ENCODE data around the gene LRP1-AS.

Gene LRP1-AS

DNA sequence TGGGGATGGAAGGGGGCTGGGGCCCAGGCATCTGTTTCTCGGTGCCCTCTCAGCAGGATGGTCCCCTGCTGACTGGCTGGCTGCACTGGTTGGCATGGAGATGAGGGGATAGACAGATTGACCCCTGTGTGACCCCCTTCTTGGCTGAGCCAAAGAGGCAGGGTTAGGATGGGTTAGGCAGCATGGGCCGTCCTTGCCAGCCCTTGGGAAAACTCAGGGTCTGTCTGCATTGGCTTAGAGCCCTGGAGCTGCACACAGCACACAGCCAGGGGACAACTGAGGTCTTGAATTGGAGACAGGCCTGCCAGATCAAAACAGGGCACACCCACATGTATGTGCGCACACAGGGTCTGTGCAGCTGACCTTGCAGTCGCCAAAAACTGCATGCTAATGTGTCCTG, 11.2 kb upstream of the LRP1-AS start:
- no peak for DNase-seq

DNA sequence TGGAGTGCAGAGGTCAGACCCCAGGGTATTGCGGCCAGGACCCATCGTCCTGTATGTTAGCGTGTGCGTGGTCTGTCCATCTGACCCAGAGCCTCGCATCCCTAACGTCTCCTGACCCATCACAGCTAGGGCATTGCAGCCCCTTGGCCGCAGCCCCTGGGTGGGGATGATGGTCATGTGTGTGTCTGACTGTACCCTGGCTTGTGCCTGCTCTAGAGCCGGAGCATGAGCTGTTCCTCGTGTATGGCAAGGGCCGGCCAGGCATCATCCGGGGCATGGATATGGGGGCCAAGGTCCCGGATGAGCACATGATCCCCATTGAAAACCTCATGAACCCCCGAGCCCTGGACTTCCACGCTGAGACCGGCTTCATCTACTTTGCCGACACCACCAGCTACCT, 10.8 kb upstream of the LRP1-AS start:
- DNase-seq, result no peak

DNA sequence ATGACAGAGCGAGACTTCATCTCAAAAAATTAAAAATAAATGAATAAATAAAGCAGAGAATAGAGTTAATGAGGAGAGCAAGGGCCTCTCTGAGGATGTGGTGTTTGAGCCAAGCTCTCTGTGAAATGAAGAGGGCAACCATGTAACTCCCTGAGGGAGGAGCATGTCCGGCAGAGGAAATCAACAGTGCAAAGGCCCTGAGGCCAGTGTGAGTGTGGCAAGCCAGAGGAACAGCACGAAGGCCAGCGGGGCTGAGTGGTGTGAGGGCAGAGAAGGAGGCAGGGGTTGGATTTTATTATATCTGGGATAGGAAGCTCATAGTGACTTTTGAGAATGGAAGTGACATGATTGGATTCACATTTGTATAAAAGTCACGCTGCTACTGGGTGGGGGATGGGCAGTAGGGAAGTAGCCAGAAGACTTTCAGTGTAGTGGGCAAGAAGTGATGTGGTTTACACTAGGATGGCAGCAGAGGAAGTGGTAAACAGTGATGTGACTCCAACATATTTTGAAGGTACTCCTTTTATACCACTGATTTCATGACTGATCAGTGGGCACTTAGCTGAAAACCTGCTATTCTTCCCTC, 10.3 kb upstream of the LRP1-AS start:
- no peak for DNase-seq

DNA sequence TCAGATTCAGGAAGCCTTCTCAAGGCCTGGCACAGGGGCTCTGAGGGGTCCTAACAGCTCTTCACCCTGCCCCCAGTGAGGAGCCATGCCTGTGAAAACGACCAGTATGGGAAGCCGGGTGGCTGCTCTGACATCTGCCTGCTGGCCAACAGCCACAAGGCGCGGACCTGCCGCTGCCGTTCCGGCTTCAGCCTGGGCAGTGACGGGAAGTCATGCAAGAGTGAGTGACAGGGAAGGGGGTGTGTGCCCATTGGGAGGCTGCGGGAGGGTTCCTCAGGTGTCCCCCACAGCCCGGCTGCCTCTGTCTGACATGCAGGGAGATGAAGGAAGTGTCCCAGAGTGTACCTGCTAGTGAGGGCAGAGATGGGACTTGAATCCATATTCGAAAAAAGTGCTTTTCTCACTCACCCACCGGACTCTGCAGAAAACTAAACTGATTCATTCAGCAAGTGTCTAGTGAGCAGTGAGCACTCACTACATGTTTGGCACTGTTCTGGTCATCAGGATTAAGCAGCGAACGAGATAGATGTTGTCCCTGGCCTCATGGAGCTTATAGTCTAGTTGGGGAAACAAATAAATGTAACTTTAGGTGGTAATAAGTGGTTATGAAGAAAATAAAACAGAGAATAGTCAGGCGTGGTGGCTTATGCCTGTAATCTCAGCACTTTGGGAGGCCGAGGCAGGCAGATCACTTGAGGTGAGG, 9.4 kb upstream of the LRP1-AS start:
- DNase-seq, result no peak

DNA sequence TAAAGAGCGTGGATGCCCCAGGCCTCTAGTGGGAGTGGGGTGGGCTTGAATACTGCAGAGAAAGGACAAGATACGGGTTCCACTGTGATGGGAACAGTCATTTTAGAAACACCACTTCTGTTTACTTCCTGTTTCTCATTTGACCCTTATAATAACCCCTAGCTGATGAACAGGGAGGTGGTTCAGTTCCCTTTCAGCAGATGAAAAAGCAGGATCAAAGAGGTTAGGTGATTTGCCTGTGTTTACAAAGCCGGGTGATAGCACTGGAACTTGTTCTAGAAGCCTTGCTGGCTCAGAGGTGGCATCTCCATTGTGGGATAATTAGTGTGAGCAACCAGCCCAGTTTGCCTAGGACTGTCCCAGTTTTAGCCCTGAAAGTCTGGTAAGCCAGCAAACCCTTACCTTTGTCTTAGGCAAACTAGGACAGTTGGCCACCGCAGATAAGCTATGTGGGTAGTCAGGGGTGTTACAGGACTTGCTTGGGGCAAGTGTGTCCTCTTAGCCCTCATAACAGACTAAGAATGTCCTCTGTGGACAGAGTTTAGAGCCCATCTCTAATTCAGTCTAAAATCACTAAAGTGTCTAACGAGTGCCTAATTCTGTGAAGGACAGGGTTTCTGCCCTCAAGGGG, 7.5 kb upstream of the LRP1-AS start:
- no peak for DNase-seq

DNA sequence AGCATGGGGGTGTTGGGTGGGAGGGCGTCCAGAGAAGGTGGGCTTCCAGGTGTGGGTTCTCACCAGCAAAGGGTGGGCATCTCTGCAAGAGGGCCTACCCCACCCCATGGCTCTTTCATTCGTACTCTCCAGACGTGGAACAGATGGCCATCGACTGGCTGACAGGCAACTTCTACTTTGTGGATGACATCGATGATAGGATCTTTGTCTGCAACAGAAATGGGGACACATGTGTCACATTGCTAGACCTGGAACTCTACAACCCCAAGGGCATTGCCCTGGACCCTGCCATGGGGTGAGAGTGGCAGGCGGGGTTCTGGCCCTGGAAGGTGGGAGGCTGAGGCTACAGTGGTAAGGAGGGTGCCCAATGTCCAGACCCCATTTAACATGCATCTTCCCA, 6.7 kb upstream of the LRP1-AS start:
- no peak for DNase-seq

DNA sequence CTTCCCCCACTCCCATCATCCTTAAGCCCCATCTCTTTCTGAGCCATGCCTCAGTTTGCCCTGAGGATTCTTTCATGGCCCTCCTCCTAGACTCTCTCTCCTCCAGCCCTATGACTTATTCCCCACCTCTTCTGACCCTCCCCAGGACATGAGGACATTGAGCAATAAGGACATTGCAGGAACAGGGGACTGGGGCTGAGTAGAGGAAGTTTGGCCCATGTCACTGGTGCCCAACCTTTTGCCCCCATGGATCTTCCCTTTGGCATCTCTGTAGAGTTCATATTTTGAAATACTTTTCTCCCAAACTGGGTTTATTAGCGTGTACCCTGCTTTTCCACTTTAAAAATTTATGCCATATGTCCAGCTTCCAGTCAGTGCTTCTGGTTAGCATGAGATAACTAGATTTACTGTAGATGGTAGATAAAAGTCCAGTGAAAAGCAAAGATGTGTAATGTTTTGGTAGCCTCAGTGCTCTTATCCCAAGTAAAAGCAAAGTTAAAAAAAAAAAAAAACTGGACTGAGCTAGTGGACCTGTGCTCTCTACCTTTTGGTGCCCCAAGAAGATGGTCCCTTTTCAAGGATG, 6.1 kb upstream of the LRP1-AS start:
- DNase-seq, result no peak

DNA sequence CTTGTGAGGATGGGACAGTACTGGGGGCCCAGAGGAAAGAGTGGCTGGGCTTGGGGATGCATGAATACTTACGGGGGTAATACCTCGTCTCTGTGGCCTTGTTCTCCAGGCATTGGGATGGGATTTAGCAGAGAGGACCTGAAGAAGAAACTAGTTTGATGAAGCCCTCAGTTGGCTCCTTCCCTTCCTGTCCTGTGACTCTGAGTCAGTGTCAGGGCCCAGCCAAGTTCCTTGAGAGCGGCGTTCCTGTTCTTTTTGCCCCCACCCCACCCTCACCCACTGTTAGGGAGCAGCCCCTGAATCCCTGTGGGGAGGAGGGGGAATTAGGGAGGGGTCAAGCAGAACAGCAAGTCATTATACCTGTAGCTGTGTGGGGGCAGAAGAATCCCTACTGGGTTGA, 5.2 kb upstream of the LRP1-AS start:
- DNase-seq, result no peak

DNA sequence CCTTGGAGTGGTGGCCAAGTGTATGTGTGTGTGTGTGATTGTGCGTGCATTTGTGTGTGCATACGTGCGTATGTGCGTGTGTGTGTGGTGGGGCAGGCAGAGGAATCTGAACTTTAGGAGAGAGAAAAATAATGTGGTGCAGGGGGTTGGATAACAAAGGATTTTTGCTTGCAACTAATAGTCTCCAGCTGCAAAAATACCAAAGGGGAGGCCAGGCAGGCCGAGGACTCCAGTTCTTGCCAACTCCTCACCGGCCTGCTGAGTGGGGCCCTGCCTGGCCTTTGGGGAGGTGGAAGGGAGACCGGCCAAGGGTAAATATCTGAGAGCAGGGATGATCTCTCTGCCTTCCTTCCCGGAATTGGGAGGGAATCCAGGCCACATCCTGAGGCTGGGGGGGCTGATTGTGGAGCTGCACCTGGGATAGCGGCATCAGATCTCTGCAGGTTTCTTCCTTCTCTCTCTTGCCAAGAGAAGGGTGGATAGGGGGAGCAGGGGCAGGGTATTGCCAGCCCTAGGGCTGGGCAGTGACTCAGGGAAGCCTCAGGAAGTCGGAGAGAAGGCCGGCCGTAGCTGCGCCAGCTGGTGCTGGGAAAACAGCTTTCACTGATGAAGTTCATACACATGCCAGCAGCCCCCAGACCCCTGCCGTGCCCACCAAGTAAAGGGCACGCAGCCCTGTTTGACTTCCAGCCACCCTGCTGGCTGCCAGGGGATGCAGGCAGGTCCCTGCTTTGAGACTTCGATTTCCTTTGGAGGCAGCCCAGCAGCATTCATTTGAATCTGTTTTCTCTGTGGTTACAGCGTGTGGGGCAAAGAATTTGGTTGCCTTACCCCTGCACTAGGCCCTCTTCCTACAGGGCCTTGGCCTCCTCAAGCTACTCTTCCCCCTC, 4.6 kb upstream of the LRP1-AS start:
- DNase-seq, result no peak

DNA sequence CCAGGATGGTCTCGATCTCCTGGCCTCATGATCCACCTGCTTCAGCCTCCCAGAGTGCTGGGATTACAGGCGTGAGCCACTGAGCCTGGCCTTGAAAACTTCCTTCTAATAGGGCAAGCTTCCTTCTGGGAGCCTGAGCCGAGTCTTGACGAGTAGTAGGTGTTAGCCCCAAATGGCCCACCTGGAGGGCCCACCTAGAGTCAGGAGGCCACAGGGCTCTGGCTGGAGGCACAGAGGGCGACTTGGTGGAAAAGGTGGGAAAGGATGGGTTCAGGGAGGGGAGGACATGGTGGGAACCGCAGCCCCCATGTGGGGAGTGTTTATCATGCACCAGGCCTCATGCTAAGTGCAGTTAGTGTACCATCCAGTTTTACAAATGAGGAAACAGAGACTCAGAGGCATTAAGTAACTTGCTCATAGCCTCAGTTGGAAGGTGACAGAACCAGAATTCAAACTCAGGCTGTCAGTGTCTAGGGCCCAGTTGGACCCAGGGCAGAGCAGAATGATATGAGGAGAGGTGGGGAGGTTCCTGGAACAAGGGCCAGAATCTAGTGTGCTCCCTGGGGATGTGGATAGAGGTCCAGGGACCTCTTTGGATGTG, 3.1 kb upstream of the LRP1-AS start:
- DNase-seq, result no peak

DNA sequence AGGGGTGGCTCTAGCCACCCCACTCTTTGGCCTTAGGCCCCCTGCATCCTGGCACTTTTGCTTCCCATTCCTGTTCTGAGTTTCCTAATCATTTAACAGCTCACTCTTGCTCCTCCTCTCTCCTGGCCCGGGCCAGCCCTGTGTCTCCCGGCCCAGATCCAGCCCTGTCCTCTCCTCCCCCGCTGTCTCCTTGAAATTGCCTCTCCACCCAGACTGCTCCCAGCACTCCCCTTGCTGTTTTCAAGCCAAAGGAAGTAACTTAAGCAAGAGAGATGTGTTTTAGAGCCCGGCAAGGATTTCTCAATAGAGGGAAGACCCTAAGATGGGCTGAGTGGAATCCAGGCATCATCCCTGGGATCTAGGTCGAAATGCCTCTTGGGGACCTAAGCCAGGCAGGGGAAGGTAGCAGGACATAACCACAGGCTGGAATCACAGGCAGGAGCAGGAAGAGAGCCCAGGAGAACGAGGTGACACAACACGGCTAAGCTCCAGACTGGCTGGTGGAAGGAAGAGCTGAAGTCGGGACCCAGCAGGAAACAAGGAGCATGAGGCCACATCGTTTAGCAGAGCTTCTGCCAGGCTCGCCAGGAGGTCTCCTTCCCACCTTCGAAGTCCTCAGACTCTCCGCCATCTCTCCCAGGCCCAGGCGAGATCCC, 2.0 kb upstream of the LRP1-AS start:
- DNase-seq, result no peak

DNA sequence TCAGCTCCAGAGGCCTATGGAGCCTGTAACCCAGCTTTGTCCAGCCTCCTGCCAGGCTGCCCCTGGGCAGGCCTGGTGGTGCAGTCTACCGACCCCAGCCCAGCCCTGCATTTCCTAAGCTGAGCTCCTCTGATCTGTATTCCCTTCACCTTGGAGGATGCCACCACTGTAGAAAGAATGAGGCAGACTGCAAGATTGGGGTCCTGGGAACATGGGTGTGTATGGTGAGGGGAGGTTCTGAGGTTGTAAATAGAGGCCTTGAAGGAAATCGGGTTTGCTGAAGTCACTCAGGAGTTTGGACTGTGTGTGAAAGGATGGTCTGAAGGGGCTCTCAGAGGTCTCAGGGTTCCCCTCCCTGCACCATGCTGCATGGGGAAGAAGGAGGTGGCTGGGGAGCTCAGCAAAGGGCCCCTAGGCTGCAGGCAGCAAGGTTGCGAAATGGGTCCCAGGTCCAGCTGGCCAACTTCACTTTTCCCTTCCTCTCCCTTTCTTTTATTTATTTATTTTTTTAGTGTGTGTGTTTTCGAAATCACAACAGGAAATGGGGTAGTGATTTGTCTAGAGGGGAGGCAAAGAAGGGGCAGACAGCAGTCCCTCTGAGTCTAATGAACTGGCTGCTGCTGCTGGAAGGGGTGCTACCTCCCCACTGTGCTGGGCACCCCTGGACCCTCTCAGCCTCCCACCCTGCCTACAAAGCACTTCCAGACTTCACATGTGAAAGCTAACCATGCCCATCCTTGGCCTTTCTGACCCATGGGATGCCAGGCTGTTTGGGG, 1.2 kb upstream of the LRP1-AS start:
- no peak for DNase-seq

DNA sequence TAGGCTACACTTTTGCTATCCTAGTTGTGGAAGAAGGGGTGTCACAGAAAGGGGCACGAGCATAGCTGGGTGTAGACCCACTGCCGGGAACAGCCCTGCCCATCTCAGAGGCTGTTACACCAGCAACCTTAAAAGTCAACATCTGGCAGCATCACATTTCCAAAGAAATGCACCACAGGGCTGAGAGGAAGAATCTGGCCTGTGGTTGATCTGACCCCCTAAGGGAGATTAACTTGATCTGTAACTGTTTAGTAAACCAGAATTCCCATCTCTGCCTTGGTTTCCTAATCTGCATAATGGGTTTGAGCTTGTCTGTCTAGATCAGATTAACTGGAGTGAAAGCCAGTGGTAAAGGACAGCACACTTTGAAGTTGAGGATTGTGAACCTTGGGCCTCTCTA, 1.3 kb downstream of the LRP1-AS start:
- DNase-seq, result no peak

DNA sequence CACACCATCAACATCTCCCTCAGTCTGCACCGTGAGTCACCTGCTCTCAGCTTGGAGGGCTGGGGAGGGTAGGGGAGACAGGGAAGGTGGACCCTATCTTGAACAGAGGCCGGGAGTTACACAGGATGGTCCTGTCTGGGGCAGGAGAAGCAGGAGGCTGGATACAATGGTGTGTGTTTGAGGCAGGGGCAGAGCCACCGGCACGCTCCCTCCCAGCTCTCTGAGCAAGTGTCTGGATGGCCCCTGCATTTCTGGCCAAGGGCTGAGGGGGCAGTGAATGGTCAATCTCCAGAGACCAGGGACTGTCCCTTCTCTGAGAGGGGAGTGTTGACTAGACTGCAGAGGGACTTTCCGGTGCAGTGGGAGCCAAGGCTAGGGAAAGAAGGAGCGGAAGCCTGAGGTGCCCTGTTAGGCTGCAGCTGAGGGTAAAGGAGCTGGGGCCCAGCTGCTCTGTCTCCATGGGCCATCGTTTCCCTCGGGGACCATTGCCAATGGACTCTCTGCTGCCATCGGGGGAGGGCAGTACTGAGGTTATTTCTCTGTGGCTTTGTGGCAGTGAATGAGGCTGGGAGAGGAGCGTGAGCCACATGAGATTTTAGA, 1.9 kb downstream of the LRP1-AS start:
- DNase-seq, result no peak

DNA sequence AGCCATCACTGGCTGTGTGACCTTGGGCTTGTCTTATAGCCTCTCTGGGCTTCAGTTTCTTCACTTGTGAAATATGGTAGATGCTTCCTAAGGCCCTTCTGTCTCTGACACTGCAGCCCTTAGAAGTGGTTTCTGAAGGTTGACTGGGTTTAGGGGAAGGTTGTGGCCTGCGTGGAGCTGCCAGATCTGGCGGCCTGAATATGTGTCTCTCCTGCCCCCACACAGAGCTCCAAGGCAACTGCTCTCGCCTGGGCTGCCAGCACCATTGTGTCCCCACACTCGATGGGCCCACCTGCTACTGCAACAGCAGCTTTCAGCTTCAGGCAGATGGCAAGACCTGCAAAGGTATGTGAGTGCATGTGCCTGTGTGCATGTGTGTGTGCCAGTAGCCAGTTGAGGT, 4.0 kb downstream of the LRP1-AS start:
- DNase-seq, result no peak

DNA sequence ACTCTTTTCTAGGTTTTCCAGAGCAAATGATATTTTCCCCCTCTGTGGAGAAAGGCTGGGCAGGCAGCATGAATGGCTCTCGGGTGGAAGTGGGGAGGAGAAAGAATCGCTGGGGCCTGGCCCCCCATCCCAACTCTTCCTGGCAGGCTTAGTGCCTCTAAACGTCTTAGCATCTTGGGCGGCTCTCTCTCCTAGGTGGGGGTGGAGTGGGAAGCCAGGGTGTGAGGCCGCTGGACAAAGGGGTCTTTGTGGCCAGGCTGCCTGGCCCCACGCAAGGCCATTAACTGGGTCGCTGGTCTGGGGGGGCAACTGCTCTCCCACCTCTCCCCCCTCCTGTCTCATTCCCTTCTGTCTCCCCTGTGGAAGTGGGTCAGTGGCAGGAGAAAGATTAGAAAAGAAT, 4.7 kb downstream of the LRP1-AS start:
- DNase-seq, result no peak

DNA sequence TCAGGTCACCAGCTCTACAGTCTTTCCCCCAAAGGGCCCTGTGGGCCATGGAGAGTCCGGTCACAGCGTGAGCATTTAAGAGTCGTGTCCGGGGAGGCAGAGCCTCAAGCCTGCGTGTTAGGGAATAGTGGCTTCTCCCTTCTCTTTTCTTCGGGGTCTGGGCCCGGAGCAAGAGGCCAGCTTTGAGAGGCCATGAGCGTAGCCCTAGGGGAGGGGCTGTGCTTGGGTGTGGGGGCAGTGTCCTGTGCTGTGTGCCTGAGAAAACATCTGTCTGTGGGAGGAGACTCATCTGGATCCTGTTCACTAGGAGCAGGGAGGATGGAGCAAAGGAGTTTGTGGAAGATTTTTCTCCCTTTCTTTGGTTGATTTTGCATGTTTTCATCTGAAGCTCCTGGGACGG, 5.3 kb downstream of the LRP1-AS start:
- no peak for DNase-seq

DNA sequence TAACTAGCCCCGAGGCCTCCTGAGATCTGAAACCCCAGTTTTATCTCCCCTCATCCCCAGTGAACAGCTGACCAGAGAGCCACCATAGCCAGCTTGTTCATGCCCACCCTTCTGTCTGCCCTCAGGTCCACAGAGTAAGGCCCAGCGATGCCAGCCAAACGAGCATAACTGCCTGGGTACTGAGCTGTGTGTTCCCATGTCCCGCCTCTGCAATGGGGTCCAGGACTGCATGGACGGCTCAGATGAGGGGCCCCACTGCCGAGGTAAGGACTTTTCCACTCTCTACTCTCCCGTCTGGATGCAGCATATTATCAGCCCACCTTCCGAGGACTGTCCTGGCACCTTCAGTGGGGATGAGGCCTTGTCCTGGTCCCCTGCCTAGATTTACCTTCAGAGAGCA, 6.2 kb downstream of the LRP1-AS start:
- DNase-seq, result no peak

DNA sequence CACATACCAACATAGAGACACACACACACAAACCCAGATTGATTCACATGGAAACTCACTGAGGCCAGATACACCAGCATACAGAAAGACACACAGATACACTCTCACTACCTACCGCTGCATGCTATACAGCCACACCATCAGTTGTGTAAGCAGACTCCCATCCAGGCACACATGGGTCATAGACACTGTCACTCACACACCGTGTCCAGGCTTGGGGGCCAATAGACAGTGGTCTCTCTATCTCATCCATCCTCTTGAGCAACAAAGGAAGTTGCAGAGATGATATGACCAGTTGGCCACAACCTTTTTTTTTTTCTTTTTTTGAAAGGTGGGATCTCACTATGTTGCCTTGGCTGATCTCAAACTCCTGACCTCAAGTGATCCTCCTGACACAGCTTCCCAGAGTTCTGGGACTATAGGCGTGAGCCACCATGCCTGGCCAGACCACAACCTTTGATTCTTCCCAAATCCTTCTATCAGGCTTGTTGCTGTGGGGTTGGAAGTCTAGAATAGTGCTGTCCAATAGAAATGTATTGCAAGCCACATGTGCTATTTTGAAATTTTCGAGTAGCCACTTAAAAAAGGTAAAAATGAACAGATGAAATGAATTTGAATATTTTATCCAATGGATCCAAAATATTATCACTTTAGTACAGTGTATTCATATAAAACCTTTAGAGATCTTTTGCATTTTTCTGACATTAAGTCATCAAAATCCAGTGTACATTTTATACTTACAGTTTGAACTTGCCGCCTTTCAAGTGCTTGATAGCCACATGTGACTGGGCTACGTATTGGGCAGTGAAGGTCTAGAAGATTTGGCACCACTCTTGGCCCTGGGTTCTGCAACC, 7.4 kb downstream of the LRP1-AS start:
- no peak for DNase-seq
